HEK293T (cell line): ENCODE data around the gene BCAT1.

Experiments
- CTBP1 ChIP-seq: fragments of 450-650 bp; IDR thresholded peaks from 2 replicates; pipeline ENCODE4 v1.6.1; 2016; ENCODE audit warnings: borderline replicate concordance
- ELF4 ChIP-seq: fragments of 450-650 bp; IDR thresholded peaks from 2 replicates; pipeline ENCODE4 v1.6.1; 2017; ENCODE audit warnings: antibody characterized with exemption
- FOXA1 ChIP-seq: fragments of 450-650 bp; IDR thresholded peaks from 2 replicates; pipeline ENCODE4 v1.6.1; 2016; ENCODE audit warnings: mild to moderate bottlenecking
- FOXK2 ChIP-seq: fragments of 450-650 bp; IDR thresholded peaks from 2 replicates; pipeline ENCODE4 v1.6.1; 2016; ENCODE audit warnings: mild to moderate bottlenecking
- SUZ12 ChIP-seq: fragments of 450-650 bp; IDR thresholded peaks from 2 replicates; pipeline ENCODE4 v1.6.1; 2016; ENCODE audit warnings: mild to moderate bottlenecking
- TARDBP ChIP-seq: fragments of 450-650 bp; IDR thresholded peaks from 2 replicates; pipeline ENCODE4 v1.6.1; 2016

- TF ChIP-seq FOXK2 (no peak), CTBP1 (no peak), ELF4 (no peak), SUZ12 (no peak), TARDBP (no peak), FOXA1 (no peak)
Observed at GRCh38 chr12:24944601-24944975, 4.3 kb downstream of the BCAT1 start.
